Heart left ventricle (tissue), 13 donors: ENCODE data around the gene ELF4.

Experiments used
- CTCF ChIP-seq, 12 donors: fragments of 200-600 bp; sonication (generic) in 4 of 12; IDR thresholded peaks; one replicate each; pipeline versions ENCODE4 v1.5.0 to v1.8.0; 2018 to 2022; ENCODE audit warnings: antibody characterized with exemption in 12 of 12, mild to moderate bottlenecking in 5 of 12
- POLR2A ChIP-seq, 2 donors: fragments of 450-650 bp; IDR thresholded peaks; one replicate each; pipeline ENCODE4 v1.6.1; 2017; ENCODE audit warnings: antibody characterized with exemption in 2 of 2, mild to moderate bottlenecking in 2 of 2, moderate library complexity in 2 of 2
- donor health status: ischemic (EF 13 %, LVEDD 7.1; RV severe dilation, severe dysfunction).
- donor health status: DM: no; HTN: yes; CAD: no.
- donor health status: DM: no; HTN: no; CAD: no.
- donor health status: ischemic (EF 25% LVEDD 6.9; RV normal size, moderate dysfunction).
- donor health status: ischemic (EF 25% LVEDD 5.7; RV mildly dilated, moderate dysfunction).
- donor health status: ischemic (EF 35%, LVEDD 5.7; RV mildly dilated, moderate dysfunction).
- donor health status: nonischemic (EF 11% LVEDD 7.7; RV severe dilation, severe dysfunction).
- donor health status: DM: yes; HTN: yes; CAD: no.
- donor health status: PGD.
- donor health status: ischemic (EF 29% LVEDD 5.4; RV normal size, mild dysfunction).
- donor health status: nonischemic (EF 23%, LVEDD 6.1; RV moderate dilation, normal function).

- TF ChIP-seq CTCF (IDR thresholded peaks at IDR 0.05) (no peak), POLR2A (IDR thresholded peaks at IDR 0.05) (no peak)
These were observed 5.1 kb downstream of the ELF4 start for GRCh38 chrX:130105244-130105643.
